Spinal cord (tissue), 10 donors: ENCODE results near the gene IDH3G. TPM values are rescaled to one million over a fixed set of nuclear protein-coding genes. Genes with fewer than 3 reads are reported as not detected.
"Not testable (repeated sequence)": the region's sequence is repeated elsewhere in the genome, so short reads cannot be mapped to it uniquely, and the experiment has no call there.

Source experiments
- DNase-seq, 6 donors: peaks; one replicate each; pipeline versions ENCODE4 v3.0.0 to v3.0.0-alpha.2; 2013 to 2015; ENCODE audit warnings: low spot score in 6 of 6, low read depth in 4 of 6
- H3K27ac ChIP-seq: one replicate; pipeline ENCODE4 v1.5.1; 2013; ENCODE audit warnings: low read depth, low read length, control low read depth
- H3K27me3 ChIP-seq: one replicate; pipeline ENCODE4 v1.6.1; 2013; ENCODE audit warnings: low read length; ENCODE audit not compliant: control insufficient read depth, insufficient read depth
- H3K36me3 ChIP-seq: one replicate; pipeline ENCODE4 v1.6.1; 2013; ENCODE audit warnings: low read length; ENCODE audit not compliant: control insufficient read depth, insufficient read depth
- H3K4me1 ChIP-seq: one replicate; pipeline ENCODE4 v1.6.1; 2013; ENCODE audit warnings: low read length; ENCODE audit not compliant: control insufficient read depth, insufficient read depth
- H3K4me3 ChIP-seq: one replicate; pipeline ENCODE4 v1.5.1; 2013; ENCODE audit warnings: low read depth, low read length, control low read depth
- H3K9me3 ChIP-seq: one replicate; pipeline ENCODE4 v1.6.1; 2013; ENCODE audit warnings: low read length; ENCODE audit not compliant: control insufficient read depth, insufficient read depth
- WGBS: methylation state at CpG from one replicate; pipeline ENCODE4 v1.1.5; 2013; ENCODE audit warnings: missing lambda C conversion rate; ENCODE audit not compliant: insufficient coverage; 5-methylcytosine and 5-hydroxymethylcytosine counted together
- polyA plus RNA-seq, 2 donors: library from polyadenylated mRNA; unstranded; fragments of 120-200 nt; gene quantifications; one replicate each; pipeline ENCODE4 v1.2.1, GENCODE V29; 2013; ENCODE audit not compliant: insufficient read length in 2 of 2
- total RNA-seq, 2 donors: library from RNA; depleted of rRNA in 1 of 2; stranded (reverse); fragments of 120-200 nt in 1 of 2; fragments of >200 nt in 1 of 2; gene quantifications; one replicate each; pipeline versions ENCODE4 v1.2.3 to v1.2.4, GENCODE V29; 2013 to 2014
- donor health status: healthy.

IDH3G gene
- total and polyA plus RNA-seq, 4 donors: 36.3 to 138 (median 90.4) TPM

- H3K27ac ChIP-seq: peak overlapping the region; percentile 50
- WGBS: 13% methylated on average over 67 of the region's 67 CpGs
- peak in 2 of 6 donors; percentile 77 to 82 for DNase-seq
- peak overlapping the region; percentile 38 for H3K4me3 ChIP-seq
- no peaks in the 10 kb centered on the region for H3K9me3 ChIP-seq
- H3K4me1 ChIP-seq: peaks cover 38% of the 10 kb centered on the region
- no peaks in the 10 kb centered on the region for H3K27me3 ChIP-seq
- no peaks in the 10 kb centered on the region for H3K36me3 ChIP-seq
These were observed 24.6 kb upstream of the IDH3G start for GRCh38 chrX:153818571-153819383.

GRCh38 chrX:153818064-153818463 is 23.9 kb upstream of the IDH3G start:
- 86% methylated on average over 7 of the region's 9 CpGs for WGBS
- H3K27ac ChIP-seq, H3K9me3 ChIP-seq, H3K4me3 ChIP-seq, H3K36me3 ChIP-seq, DNase-seq, H3K27me3 ChIP-seq: not testable (repeated sequence)
- peaks cover 41% of the 10 kb centered on the region for H3K4me1 ChIP-seq

- no peaks in the 10 kb centered on the region for H3K27me3 ChIP-seq
- H3K4me1 ChIP-seq: peaks cover 44% of the 10 kb centered on the region
- 58% methylated on average over 16 of the region's 25 CpGs for WGBS
These were observed 22.9 kb upstream of the IDH3G start for GRCh38 chrX:153816831-153817690.

GRCh38 chrX:153814591-153815315 is 20.6 kb upstream of the IDH3G start:
- WGBS: 75% methylated on average over 19 of the region's 19 CpGs
- Histone ChIP-seq H3K27me3 (no peaks in the 10 kb centered on the region), H3K4me1 (peaks cover 35% of the 10 kb centered on the region)

More at GRCh38 chrX:153816831-153817690, 22.9 kb upstream of the IDH3G start:
- Histone ChIP-seq H3K36me3 (no peaks in the 10 kb centered on the region), H3K27ac (no peak overlapping the region), H3K4me3 (no peak overlapping the region), H3K9me3 (no peaks in the 10 kb centered on the region)
- DNase-seq: peak in 1 of 6 donors; percentile 36

GRCh38 chrX:153813161-153813560 is 19.0 kb upstream of the IDH3G start:
- DNase-seq: no peak
- no peaks in the 10 kb centered on the region for H3K9me3 ChIP-seq

More at GRCh38 chrX:153814591-153815315, 20.6 kb upstream of the IDH3G start:
- Histone ChIP-seq H3K9me3 (no peaks in the 10 kb centered on the region), H3K36me3 (peaks cover 6% of the 10 kb centered on the region), H3K4me3 (no peak overlapping the region), H3K27ac (no peak overlapping the region)
- DNase-seq: no peak

GRCh38 chrX:153812220-153812619 is 18.0 kb upstream of the IDH3G start:
- Histone ChIP-seq H3K4me3 (no peak overlapping the region), H3K27ac (no peak overlapping the region), H3K9me3 (no peaks in the 10 kb centered on the region), H3K4me1 (peaks cover 18% of the 10 kb centered on the region), H3K36me3 (peaks cover 24% of the 10 kb centered on the region), H3K27me3 (no peaks in the 10 kb centered on the region)
- peak in 1 of 6 donors; percentile 82 for DNase-seq
- WGBS: 36% methylated on average over 10 of the region's 14 CpGs

More at GRCh38 chrX:153813161-153813560, 19.0 kb upstream of the IDH3G start:
- Histone ChIP-seq H3K4me3 (no peak overlapping the region), H3K4me1 (peaks cover 23% of the 10 kb centered on the region), H3K27ac (no peak overlapping the region), H3K27me3 (no peaks in the 10 kb centered on the region), H3K36me3 (peaks cover 16% of the 10 kb centered on the region)
- WGBS: 81% methylated on average over 3 of the region's 5 CpGs

GRCh38 chrX:153807976-153808375 is 13.8 kb upstream of the IDH3G start:
- Histone ChIP-seq H3K27ac (no peak overlapping the region), H3K4me3 (no peak overlapping the region), H3K4me1 (peaks cover 7% of the 10 kb centered on the region), H3K36me3 (peaks cover 66% of the 10 kb centered on the region), H3K27me3 (no peaks in the 10 kb centered on the region), H3K9me3 (no peaks in the 10 kb centered on the region)
- no peak for DNase-seq
- 91% methylated on average over 19 of the region's 19 CpGs for WGBS

- DNase-seq: no peak
- 88% methylated on average over 26 of the region's 28 CpGs for whole genome bisulfite sequencing
- Histone ChIP-seq H3K36me3 (peaks cover 75% of the 10 kb centered on the region), H3K4me3 (no peak overlapping the region), H3K4me1 (peaks cover 2% of the 10 kb centered on the region), H3K9me3 (no peaks in the 10 kb centered on the region), H3K27me3 (no peaks in the 10 kb centered on the region), H3K27ac (no peak overlapping the region)
These were observed 12.9 kb upstream of the IDH3G start for GRCh38 chrX:153806999-153807575.

- no peaks in the 10 kb centered on the region for H3K27me3 ChIP-seq
- H3K36me3 ChIP-seq: peaks cover 84% of the 10 kb centered on the region
- 79% methylated on average over 13 of the region's 13 CpGs for WGBS
- H3K27ac ChIP-seq: no peak overlapping the region
- peaks cover 14% of the 10 kb centered on the region for H3K4me1 ChIP-seq
- H3K4me3 ChIP-seq: no peak overlapping the region
- H3K9me3 ChIP-seq: no peaks in the 10 kb centered on the region
- no peak for DNase-seq
These were observed 11.3 kb upstream of the IDH3G start for GRCh38 chrX:153805436-153805835.
